Panc1 (cell line): ENCODE data around the gene CYP27B1.

Experiments
- POLR2AphosphoS5 ChIP-seq: IDR thresholded peaks from 2 replicates; pipeline ENCODE4 v1.6.1; 2012; ENCODE audit warnings: mild to moderate bottlenecking, low read depth, low read length, moderate library complexity
- TF ChIP-seq, protein P1 (sequence below), 2 experiments: IDR thresholded peaks; 2 replicates each; pipeline ENCODE4 v1.6.1; 2011 to 2012; ENCODE audit warnings: low read depth in 2 of 2, control low read depth in 1 of 2, low read length in 1 of 2, mild to moderate bottlenecking in 1 of 2, moderate library complexity in 1 of 2; ENCODE audit not compliant: insufficient read depth in 1 of 2

DNA sequence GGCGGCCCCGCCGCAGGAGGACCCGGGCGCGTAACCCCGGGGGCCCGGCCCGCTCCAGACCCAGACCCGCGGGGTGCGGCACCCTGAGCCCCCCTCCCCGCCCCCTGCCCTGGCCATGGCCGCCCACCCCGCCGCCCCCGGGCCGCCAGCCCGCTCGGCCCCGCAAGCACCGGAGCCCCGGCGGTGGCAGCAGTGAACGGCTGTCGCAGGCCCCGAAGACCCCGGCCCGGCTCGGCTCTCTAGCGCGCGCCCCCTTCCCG, 11.8 kb downstream of the CYP27B1 start:
- TF ChIP-seq, protein P1, sequence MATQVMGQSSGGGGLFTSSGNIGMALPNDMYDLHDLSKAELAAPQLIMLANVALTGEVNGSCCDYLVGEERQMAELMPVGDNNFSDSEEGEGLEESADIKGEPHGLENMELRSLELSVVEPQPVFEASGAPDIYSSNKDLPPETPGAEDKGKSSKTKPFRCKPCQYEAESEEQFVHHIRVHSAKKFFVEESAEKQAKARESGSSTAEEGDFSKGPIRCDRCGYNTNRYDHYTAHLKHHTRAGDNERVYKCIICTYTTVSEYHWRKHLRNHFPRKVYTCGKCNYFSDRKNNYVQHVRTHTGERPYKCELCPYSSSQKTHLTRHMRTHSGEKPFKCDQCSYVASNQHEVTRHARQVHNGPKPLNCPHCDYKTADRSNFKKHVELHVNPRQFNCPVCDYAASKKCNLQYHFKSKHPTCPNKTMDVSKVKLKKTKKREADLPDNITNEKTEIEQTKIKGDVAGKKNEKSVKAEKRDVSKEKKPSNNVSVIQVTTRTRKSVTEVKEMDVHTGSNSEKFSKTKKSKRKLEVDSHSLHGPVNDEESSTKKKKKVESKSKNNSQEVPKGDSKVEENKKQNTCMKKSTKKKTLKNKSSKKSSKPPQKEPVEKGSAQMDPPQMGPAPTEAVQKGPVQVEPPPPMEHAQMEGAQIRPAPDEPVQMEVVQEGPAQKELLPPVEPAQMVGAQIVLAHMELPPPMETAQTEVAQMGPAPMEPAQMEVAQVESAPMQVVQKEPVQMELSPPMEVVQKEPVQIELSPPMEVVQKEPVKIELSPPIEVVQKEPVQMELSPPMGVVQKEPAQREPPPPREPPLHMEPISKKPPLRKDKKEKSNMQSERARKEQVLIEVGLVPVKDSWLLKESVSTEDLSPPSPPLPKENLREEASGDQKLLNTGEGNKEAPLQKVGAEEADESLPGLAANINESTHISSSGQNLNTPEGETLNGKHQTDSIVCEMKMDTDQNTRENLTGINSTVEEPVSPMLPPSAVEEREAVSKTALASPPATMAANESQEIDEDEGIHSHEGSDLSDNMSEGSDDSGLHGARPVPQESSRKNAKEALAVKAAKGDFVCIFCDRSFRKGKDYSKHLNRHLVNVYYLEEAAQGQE (IDR thresholded peaks at IDR 0.05; ENCODE audit: insufficient read depth in 1 of 2, low read depth in 2 of 2, low read length in 1 of 2) = no peak
- no peak for TF ChIP-seq POLR2AphosphoS5
